OCI-LY7 (cell line): ENCODE data around the gene KNDC1. TPM values are rescaled to one million over a fixed set of nuclear protein-coding genes. Genes with fewer than 3 reads are reported as not detected.

Experiments used
- BruUV-seq: library from RNA; stranded (reverse); fragments of 400-500 nt; replicated peaks from 2 replicates; lab custom pipeline; 2021; lab: Mats Ljungman, UMichigan
- CTCF ChIA-PET: fragments of 300-600 bp; sonication (Branson Sonifier 250); formaldehyde crosslinking; loops from one replicate; lab custom pipeline; 2022; ENCODE audit warnings: antibody characterized with exemption; ENCODE audit not compliant: unreplicated experiment; lab: Charles Lee
- POLR2A ChIA-PET: fragments of 300-600 bp; sonication (Branson Sonifier 250); formaldehyde crosslinking; loops from one replicate; lab custom pipeline; 2022; ENCODE audit warnings: antibody characterized with exemption; lab: Charles Lee
- DNase-seq: peaks from one replicate; pipeline ENCODE4 v3.0.0-alpha.2; 2015; ENCODE audit warnings: low spot score
- H2AFZ ChIP-seq: fragments of 200-600 bp; sonication (generic), shearing (Covaris generic); 2 replicates; pipeline ENCODE4 v1.6.1; 2014; ENCODE audit warnings: mild to moderate bottlenecking, antibody characterized with exemption, low read length, moderate library complexity
- H3K27ac ChIP-seq: fragments of 200-600 bp; sonication (generic); 2 replicates; pipeline ENCODE4 v1.5.1; 2014; ENCODE audit warnings: mixed run types, low read depth, mild to moderate bottlenecking, moderate library complexity, low read length, inconsistent platforms; ENCODE audit not compliant: poor library complexity, severe bottlenecking
- H3K36me3 ChIP-seq: fragments of 200-600 bp; sonication (generic); 2 replicates; pipeline ENCODE4 v1.6.1; 2014; ENCODE audit warnings: mild to moderate bottlenecking, antibody characterized with exemption, low read length, moderate library complexity, mixed read lengths; ENCODE audit not compliant: insufficient read depth
- H3K4me1 ChIP-seq: fragments of 200-600 bp; sonication (generic); 2 replicates; pipeline ENCODE4 v1.5.1; 2014; ENCODE audit warnings: mild to moderate bottlenecking, low read length; ENCODE audit not compliant: insufficient read depth, poor library complexity, severe bottlenecking
- H3K4me2 ChIP-seq: fragments of 200-600 bp; sonication (generic); 2 replicates; pipeline ENCODE4 v1.6.1; 2014; ENCODE audit warnings: mild to moderate bottlenecking, low read length
- H3K4me3 ChIP-seq: fragments of 200-600 bp; sonication (generic); 2 replicates; pipeline ENCODE4 v1.5.1; 2014; ENCODE audit warnings: mild to moderate bottlenecking, low read depth, low read length; ENCODE audit not compliant: poor library complexity, severe bottlenecking
- H3K79me2 ChIP-seq: fragments of 200-600 bp; sonication (generic); 2 replicates; pipeline ENCODE4 v1.6.1; 2016; ENCODE audit warnings: low read depth, mild to moderate bottlenecking, low read length, moderate library complexity, mixed read lengths; ENCODE audit not compliant: insufficient read depth
- H3K9me2 ChIP-seq: fragments of 200-600 bp; sonication (generic); 2 replicates; pipeline ENCODE4 v1.6.1; 2016; ENCODE audit warnings: mild to moderate bottlenecking, low read length, mixed read lengths; ENCODE audit not compliant: insufficient read depth
- H3K9me3 ChIP-seq: fragments of 200-600 bp; sonication (generic); 2 replicates; pipeline ENCODE4 v1.6.1; 2014; ENCODE audit warnings: mild to moderate bottlenecking, mixed run types, low read length, mixed read lengths
- H4K20me1 ChIP-seq: fragments of 200-600 bp; sonication (generic); 2 replicates; pipeline ENCODE4 v1.6.1; 2014; ENCODE audit warnings: mild to moderate bottlenecking, antibody characterized with exemption, low read length, moderate library complexity, mixed read lengths; ENCODE audit not compliant: insufficient read depth
- EZH2phosphoT487 ChIP-seq: fragments of 200-600 bp; sonication (generic); IDR thresholded peaks from 2 replicates; pipeline ENCODE4 v1.6.1; 2018; ENCODE audit warnings: low read depth, borderline replicate concordance, mild to moderate bottlenecking, mixed run types, antibody characterized with exemption, low read length, moderate library complexity, mixed read lengths
- intact Hi-C: fragments of 100-400 bp; cut with micrococcal nuclease; formaldehyde crosslinking; loops from one replicate; pipeline ENCODE4 v1.10.0; 2022; ENCODE audit not compliant: unreplicated experiment
- total RNA-seq, 2 experiments: library from RNA; depleted of rRNA in 1 of 2; stranded (reverse); fragments of >200 nt in 1 of 2; shearing (Covaris generic) in 1 of 2; gene quantifications; 2 replicates each; pipeline ENCODE4 v1.2.3, GENCODE V29; 2014 to 2022
- TF ChIP-seq, protein P1 (sequence below): fragments of 200-600 bp; sonication (generic); conservative IDR thresholded peaks from 2 replicates; pipeline ENCODE4 v1.5.1; 2014; ENCODE audit warnings: mild to moderate bottlenecking, antibody characterized with exemption, low read length, moderate library complexity, mixed read lengths

Gene KNDC1
- total RNA-seq, 2 experiments from 2014 or later, result not detected

DNA sequence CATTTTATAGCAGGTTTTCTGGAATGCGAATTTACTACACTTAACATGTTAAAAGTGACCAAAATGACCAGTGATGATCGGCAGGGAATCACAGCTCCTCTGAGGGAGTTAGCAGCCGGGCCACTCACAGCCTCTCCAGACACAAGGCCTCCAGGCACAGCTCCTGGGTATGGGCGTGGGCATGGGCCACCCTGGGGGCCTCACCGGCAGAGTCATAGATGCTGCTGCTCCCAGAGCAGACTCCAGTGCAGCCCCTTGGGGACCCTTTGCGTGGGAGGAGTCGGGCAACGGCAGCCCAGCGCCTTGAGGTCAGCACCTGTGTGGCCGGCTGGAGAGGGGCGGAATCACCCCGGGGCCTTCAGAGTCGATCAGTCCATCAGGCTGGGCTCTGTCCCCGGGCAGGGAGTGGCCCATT is 8.6 kb downstream of the KNDC1 start:
- CTCF ChIA-PET, result no interaction called here
- POLR2A ChIA-PET, result no interaction called here
- TF ChIP-seq, protein P1, sequence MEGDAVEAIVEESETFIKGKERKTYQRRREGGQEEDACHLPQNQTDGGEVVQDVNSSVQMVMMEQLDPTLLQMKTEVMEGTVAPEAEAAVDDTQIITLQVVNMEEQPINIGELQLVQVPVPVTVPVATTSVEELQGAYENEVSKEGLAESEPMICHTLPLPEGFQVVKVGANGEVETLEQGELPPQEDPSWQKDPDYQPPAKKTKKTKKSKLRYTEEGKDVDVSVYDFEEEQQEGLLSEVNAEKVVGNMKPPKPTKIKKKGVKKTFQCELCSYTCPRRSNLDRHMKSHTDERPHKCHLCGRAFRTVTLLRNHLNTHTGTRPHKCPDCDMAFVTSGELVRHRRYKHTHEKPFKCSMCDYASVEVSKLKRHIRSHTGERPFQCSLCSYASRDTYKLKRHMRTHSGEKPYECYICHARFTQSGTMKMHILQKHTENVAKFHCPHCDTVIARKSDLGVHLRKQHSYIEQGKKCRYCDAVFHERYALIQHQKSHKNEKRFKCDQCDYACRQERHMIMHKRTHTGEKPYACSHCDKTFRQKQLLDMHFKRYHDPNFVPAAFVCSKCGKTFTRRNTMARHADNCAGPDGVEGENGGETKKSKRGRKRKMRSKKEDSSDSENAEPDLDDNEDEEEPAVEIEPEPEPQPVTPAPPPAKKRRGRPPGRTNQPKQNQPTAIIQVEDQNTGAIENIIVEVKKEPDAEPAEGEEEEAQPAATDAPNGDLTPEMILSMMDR, result no peak
- TF ChIP-seq EZH2phosphoT487, result no peak
- H3K9me3 ChIP-seq, result no peaks in the 10 kb centered on the region
- H3K27ac ChIP-seq, result no peak overlapping the region
- H3K9me2 ChIP-seq, result no peaks in the 10 kb centered on the region
- intact Hi-C loops, result no loop called here
- no peak overlapping the region for H2AFZ ChIP-seq
- DNase-seq, result no peak
- no peaks in the 10 kb centered on the region for H3K36me3 ChIP-seq
- no TSS peak for BruUV-seq
- H4K20me1 ChIP-seq, result no peaks in the 10 kb centered on the region
- no peak overlapping the region for H3K4me3 ChIP-seq
- no peaks in the 10 kb centered on the region for H3K79me2 ChIP-seq
- H3K4me1 ChIP-seq, result no peaks in the 10 kb centered on the region
- no peak overlapping the region for H3K4me2 ChIP-seq

DNA sequence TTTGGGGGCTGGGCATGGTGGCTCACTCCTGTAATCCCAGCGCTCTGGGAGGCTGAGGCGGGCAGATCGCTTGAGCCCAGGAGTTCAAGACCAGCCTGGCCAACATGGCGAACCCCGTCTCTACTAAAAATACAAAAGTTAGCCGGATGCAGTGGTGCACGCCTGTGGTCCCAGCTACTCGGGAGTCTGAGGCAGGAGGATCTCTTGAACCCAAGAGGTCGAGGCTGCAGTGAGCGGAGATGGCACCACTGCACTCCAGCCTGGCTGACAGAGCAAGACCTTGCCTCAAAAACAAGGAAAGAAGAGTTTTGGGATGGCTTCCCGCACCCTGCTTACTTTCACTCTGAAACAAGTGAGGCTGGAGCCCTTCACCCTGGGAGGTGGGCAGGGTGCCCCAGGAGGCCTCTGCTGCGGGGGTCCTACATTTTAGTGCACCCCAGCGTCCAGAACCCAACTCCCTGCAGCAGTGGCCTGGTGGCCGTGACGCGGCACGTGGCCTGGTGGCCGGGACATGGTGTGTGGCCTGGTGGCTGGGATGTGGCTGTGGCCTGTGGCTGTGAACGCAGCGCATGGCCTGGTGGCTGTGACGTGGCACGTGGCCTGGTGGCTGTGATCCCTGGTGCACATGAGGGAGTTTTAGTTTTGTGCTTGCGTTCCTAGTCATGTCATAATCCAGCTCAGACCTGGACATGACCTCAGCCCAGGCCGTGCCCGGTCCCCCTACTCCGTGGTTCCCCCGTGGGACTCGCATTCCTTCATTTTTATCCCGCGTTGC is 9.3 kb downstream of the KNDC1 start:
- no TSS peak for BruUV-seq
- ChIA-PET POLR2A (no interaction called here), CTCF (no interaction called here)
- H3K9me3 ChIP-seq, result no peaks in the 10 kb centered on the region
- H3K79me2 ChIP-seq, result no peaks in the 10 kb centered on the region
- intact Hi-C loops, result no loop called here
- H3K4me1 ChIP-seq, result no peaks in the 10 kb centered on the region
- H2AFZ ChIP-seq, result no peak overlapping the region
- H3K4me3 ChIP-seq, result no peak overlapping the region
- H4K20me1 ChIP-seq, result no peaks in the 10 kb centered on the region
- no peak for TF ChIP-seq EZH2phosphoT487
- TF ChIP-seq, protein P1, result no peak
- H3K27ac ChIP-seq, result no peak overlapping the region
- H3K4me2 ChIP-seq, result no peak overlapping the region
- DNase-seq, result no peak
- H3K36me3 ChIP-seq, result no peaks in the 10 kb centered on the region
- H3K9me2 ChIP-seq, result no peaks in the 10 kb centered on the region

DNA sequence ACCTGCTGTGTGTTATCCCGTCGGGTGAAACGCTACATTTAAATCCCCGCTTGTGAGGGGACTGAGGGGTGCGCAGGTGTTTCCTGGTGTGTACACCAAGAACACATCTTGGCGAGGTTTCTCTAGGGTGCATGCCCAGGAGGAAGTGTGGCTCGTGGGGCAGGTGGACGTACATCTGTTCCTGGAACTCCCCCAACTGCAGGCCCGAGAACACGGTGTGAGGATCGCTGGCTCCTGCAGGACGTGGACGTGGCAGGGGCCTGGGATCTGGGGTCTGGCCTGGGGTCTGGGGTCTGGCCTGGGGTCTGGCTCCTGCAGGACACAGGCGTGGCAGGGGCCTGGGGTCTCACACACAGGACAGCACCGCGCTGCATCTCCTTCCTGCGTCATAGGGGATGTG is 10.1 kb downstream of the KNDC1 start:
- BruUV-seq, result no TSS peak
- CTCF ChIA-PET, result no interaction called here
- POLR2A ChIA-PET, result no interaction called here
- Histone ChIP-seq H3K36me3 (no peaks in the 10 kb centered on the region), H3K4me1 (no peaks in the 10 kb centered on the region), H3K79me2 (no peaks in the 10 kb centered on the region), H2AFZ (no peak overlapping the region), H3K9me2 (no peaks in the 10 kb centered on the region), H4K20me1 (no peaks in the 10 kb centered on the region), H3K9me3 (no peaks in the 10 kb centered on the region), H3K27ac (no peak overlapping the region), H3K4me3 (no peak overlapping the region), H3K4me2 (no peak overlapping the region)
- no peak for DNase-seq
- TF ChIP-seq, protein P1, result no peak
- no peak for TF ChIP-seq EZH2phosphoT487
- intact Hi-C loops, result no loop called here
